GM12878 (cell line): ENCODE data around the gene MARF1.

ENCODE experiments used
- POLR2AphosphoS5 ChIP-seq: IDR thresholded peaks from 2 replicates; pipeline ENCODE4 v1.6.1; 2011; ENCODE audit warnings: mild to moderate bottlenecking, low read length, inconsistent platforms
- REST ChIP-seq: IDR thresholded peaks from 2 replicates; pipeline ENCODE4 v1.6.1; 2012; ENCODE audit warnings: mild to moderate bottlenecking, low read depth, low read length

- no peak for TF ChIP-seq REST
- no peak for TF ChIP-seq POLR2AphosphoS5
Measured at GRCh38 chr16:15631730-15632409, 11.1 kb downstream of the MARF1 start.
